K562 (cell line): ENCODE data around the gene CYTH1. TPM values are rescaled to one million over a fixed set of nuclear protein-coding genes. Genes with fewer than 3 reads are reported as not detected.

Experiments
- ATAC-seq: fragments of 200-7000 bp; cut with Tn5 transposase; 3 replicates; pipeline ENCODE4 v1.9.1; 2020; ENCODE audit warnings: moderate library complexity
- BruUV-seq: library from RNA; stranded (reverse); fragments of 400-500 nt; replicated peaks from 2 replicates; lab custom pipeline; 2021; lab: Mats Ljungman, UMichigan
- CTCF ChIA-PET: fragments of 300-600 bp; formaldehyde crosslinking; extraction: SDS; loops from one replicate; lab custom pipeline; 2021; ENCODE audit warnings: low intra/inter-chr PET ratio; lab: Yijun Ruan, JAX
- POLR2A ChIA-PET: fragments of 300-600, 350-650 bp; sonication (Branson Sonifier 250); formaldehyde crosslinking; extraction: SDS; loops from one replicate; lab custom pipeline; 2021; ENCODE audit warnings: antibody characterized with exemption, inconsistent platforms; lab: Yijun Ruan, JAX
- DNase-seq, 4 experiments: peaks; one replicate each; pipeline versions ENCODE4 v3.0.0 to v3.0.0-alpha.2; 2011 to 2018; ENCODE audit warnings: low spot score in 3 of 4, mixed read lengths in 3 of 4; ENCODE audit errors: extremely low read depth in 1 of 4
- FAIRE-seq: peaks from 2 replicates; lab custom pipeline; 2011; peaks lifted over from hg19 to GRCh38; lab: Jason Lieb, UNC
- H2AFZ ChIP-seq: 2 replicates; pipeline ENCODE4 v1.6.0; 2011; ENCODE audit warnings: low read depth, low read length, control low read depth, inconsistent platforms
- H3K27ac ChIP-seq: fragments of 200-600 bp; 3 replicates; pipeline ENCODE4 v1.8.0; 2011; ENCODE audit warnings: low read depth, mild to moderate bottlenecking, control low read depth, inconsistent platforms, low read length, moderate library complexity, mixed read lengths; ENCODE audit errors: extremely low read depth
- H3K27me3 ChIP-seq, 2 experiments: fragments of 300-600 bp in 1 of 2; 2 replicates in 1 of 2; 3 replicates in 1 of 2; pipeline versions ENCODE4 v1.6.0 to v1.8.0; 2011; ENCODE audit warnings: inconsistent platforms in 2 of 2, low read length in 2 of 2, mild to moderate bottlenecking in 1 of 2, mixed read lengths in 1 of 2, moderate library complexity in 1 of 2; ENCODE audit not compliant: control insufficient read depth in 2 of 2, insufficient read depth in 2 of 2
- H3K36me3 ChIP-seq: fragments of 300-600 bp; 3 replicates; pipeline ENCODE4 v1.8.0; 2011; ENCODE audit warnings: mild to moderate bottlenecking, low read length, inconsistent platforms; ENCODE audit not compliant: control insufficient read depth, insufficient read depth
- H3K4me1 ChIP-seq, 2 experiments: fragments of 200-600 bp in 1 of 2; replicated peaks in 1 of 2; 2 replicates in 1 of 2; 3 replicates in 1 of 2; pipeline versions ENCODE4 v1.5.1 to v1.8.0; 2011; ENCODE audit warnings: inconsistent platforms in 2 of 2, low read length in 2 of 2, mild to moderate bottlenecking in 1 of 2, mixed read lengths in 1 of 2, moderate library complexity in 1 of 2; ENCODE audit not compliant: control insufficient read depth in 2 of 2, insufficient read depth in 2 of 2
- H3K4me2 ChIP-seq: 2 replicates; pipeline ENCODE4 v1.6.1; 2011; ENCODE audit warnings: low read length, control low read depth, inconsistent platforms, mixed read lengths; ENCODE audit not compliant: insufficient read depth
- H3K4me3 ChIP-seq: fragments of 200-600 bp; sonication (generic), shearing (Covaris generic); 2 replicates; pipeline ENCODE4 v1.5.1; 2016; ENCODE audit warnings: control low read depth, inconsistent platforms
- H3K79me2 ChIP-seq: fragments of 200-600 bp; 3 replicates; pipeline ENCODE4 v1.8.0; 2011; ENCODE audit warnings: low read length, inconsistent platforms; ENCODE audit not compliant: control insufficient read depth, insufficient read depth
- H3K9ac ChIP-seq, 2 experiments: 2 replicates each; pipeline versions ENCODE4 v1.6.0 to v1.6.1; 2011; ENCODE audit warnings: low read depth in 2 of 2, low read length in 2 of 2, control low read depth in 1 of 2, inconsistent platforms in 1 of 2, mild to moderate bottlenecking in 1 of 2, mixed read lengths in 1 of 2; ENCODE audit not compliant: insufficient read depth in 1 of 2
- H3K9me1 ChIP-seq: one replicate; pipeline ENCODE4 v1.6.0; 2011; ENCODE audit warnings: inconsistent platforms, mild to moderate bottlenecking, low read length, moderate library complexity; ENCODE audit not compliant: control insufficient read depth, insufficient read depth
- H3K9me3 ChIP-seq: replicated peaks from 2 replicates; pipeline ENCODE4 v1.5.1; 2011; ENCODE audit warnings: low read depth, low read length, inconsistent platforms; ENCODE audit not compliant: control insufficient read depth, insufficient read depth
- H4K20me1 ChIP-seq: replicated peaks from 2 replicates; pipeline ENCODE4 v1.6.1; 2011; ENCODE audit warnings: low read length, inconsistent platforms, mixed read lengths; ENCODE audit not compliant: control insufficient read depth, insufficient read depth
- HDAC3 ChIP-seq: fragments of 450-650 bp; IDR thresholded peaks from 2 replicates; pipeline ENCODE4 v1.6.1; 2018; ENCODE audit warnings: borderline replicate concordance, mild to moderate bottlenecking, moderate library complexity; ENCODE audit not compliant: partially characterized antibody
- SRSF9 ChIP-seq: fragments of 200-400 bp; formaldehyde crosslinking; IDR thresholded peaks from 2 replicates; pipeline ENCODE4 v1.6.1; 2017; ENCODE audit warnings: low read depth, low read length, borderline replicate concordance
- STAT6 ChIP-seq: sonication (generic); formaldehyde crosslinking; IDR thresholded peaks from 2 replicates; pipeline ENCODE4 v1.8.1; 2023; ENCODE audit warnings: mild to moderate bottlenecking, missing genetic modification reagents
- TCF7L2 ChIP-seq: fragments of 150-350 bp; IDR thresholded peaks from 2 replicates; pipeline ENCODE4 v1.6.1; 2016; ENCODE audit warnings: low read depth, mild to moderate bottlenecking, low read length, moderate library complexity
- ZNF316 ChIP-seq: fragments of 450-650 bp; IDR thresholded peaks from 2 replicates; pipeline ENCODE4 v1.6.1; 2016
- WGBS: fragments of 100-300 bp; shearing (Covaris generic); methylation state at CpG from one replicate; pipeline ENCODE4 v1.1.6; 2016; ENCODE audit warnings: low coverage, mixed read lengths; ENCODE audit not compliant: insufficient coverage; ENCODE audit errors: missing lambda C conversion rate; 5-methylcytosine and 5-hydroxymethylcytosine counted together
- in situ Hi-C: fragments of 300-500 bp; cut with MboI; formaldehyde crosslinking; loops from 4 replicates; pipeline ENCODE4 v1.15.0; 2018; ENCODE audit warnings: inconsistent platforms, mixed read lengths
- intact Hi-C: fragments of 100-400 bp; cut with micrococcal nuclease; formaldehyde crosslinking; loops from 2 replicates; pipeline ENCODE4 v1.14.2; 2022
- polyA plus RNA-seq, 8 experiments: library from polyadenylated mRNA; depleted of rRNA in 4 of 8; stranded (reverse) in 5 of 8; unstranded in 3 of 8; fragments of >200 nt; fragmentation: Nextera tagmentation in 2 of 8; fragmentation: Illumina TruSeq in 1 of 8; extraction: Ambion mirVana in 2 of 8; extraction: Trizol in 1 of 8; gene quantifications; 2 replicates each; pipeline versions ENCODE4 v1.2.1 to v1.2.3, GENCODE V29; 2011 to 2014; ENCODE audit warnings: inconsistent platforms in 1 of 8, missing spikeins in 1 of 8
- total RNA-seq, 7 experiments: library from RNA; depleted of rRNA in 6 of 7; stranded (reverse); fragments of >200 nt in 6 of 7; fragmentation: Illumina TruSeq in 2 of 7; extraction: Trizol in 2 of 7; gene quantifications; 2 replicates each; pipeline versions ENCODE4 v1.2.1 to v1.2.3, GENCODE V29; 2011 to 2021; ENCODE audit warnings: low replicate concordance in 1 of 7

The CYTH1 gene
- total and polyA plus RNA-seq, 9 of the 15 experiments (the other 6 are each of a cell fraction or from before 2014, with no cell fraction given): 0.52 to 27.7 (median 16.8) TPM

GRCh38 chr17:78707923-78708322 lies 74.2 kb downstream of the CYTH1 start:
- in situ Hi-C loops: no loop called here
- no peak overlapping the region for H3K4me3 ChIP-seq
- H3K4me1 ChIP-seq: peaks cover 5 to 21% of the 10 kb centered on the region in 2 experiments; a peak in 4 of 5 replicates
- FAIRE-seq (no peak), DNase-seq (no peak), ATAC-seq (no peak)
- intact Hi-C loops: loop anchor here (5.0 to 10.0 kb wide), 2 partner anchors 211 to 263 kb away; no protein-coding TSS in a partner anchor
- no peaks in the 10 kb centered on the region for H3K27me3 ChIP-seq
- H3K27ac ChIP-seq: no peak overlapping the region
- BruUV-seq: no TSS peak
- ChIA-PET POLR2A (interaction anchor here (0.5 to 1.5 kb wide), 7 partner anchors 11 to 293 kb away, joined by 3 to 5 read pairs (median 3); no protein-coding TSS in a partner anchor), CTCF (interaction anchor here (0.7 kb wide), 1 partner anchor 37 kb away, joined by 4 read pairs; no protein-coding TSS in a partner anchor)
- H3K36me3 ChIP-seq: peaks cover 13% of the 10 kb centered on the region; the same call in 1 of the 3 replicates
- no peak overlapping the region for H2AFZ ChIP-seq
- peaks cover 18% of the 10 kb centered on the region for H4K20me1 ChIP-seq
- no peaks in the 10 kb centered on the region for H3K9me1 ChIP-seq
- H3K79me2 ChIP-seq: 0 out of 3 replicates have a peak, but pooled peaks cover 9% of the 10 kb centered on the region
- WGBS: 96% methylated on average over 7 of the region's 7 CpGs
- no peak overlapping the region for H3K4me2 ChIP-seq
- H3K9ac ChIP-seq: no peak overlapping the region
- H3K9me3 ChIP-seq: no peaks in the 10 kb centered on the region
- TF ChIP-seq TCF7L2: no peak
- TF ChIP-seq ZNF316: peak; percentile 55

- Histone ChIP-seq H3K4me1 (peaks cover 5 to 21% of the 10 kb centered on the region in 2 experiments; a peak in 4 of 5 replicates), H3K36me3 (peaks cover 19% of the 10 kb centered on the region; the same call in 1 of the 3 replicates), H3K79me2 (0 out of 3 replicates have a peak, but pooled peaks cover 7% of the 10 kb centered on the region), H3K9me3 (no peaks in the 10 kb centered on the region), H4K20me1 (peaks cover 18% of the 10 kb centered on the region), H3K4me3 (no peak overlapping the region), H2AFZ (no peak overlapping the region), H3K4me2 (no peak overlapping the region), H3K9ac (no peak overlapping the region), H3K27ac (no peak overlapping the region), H3K27me3 (no peaks in the 10 kb centered on the region), H3K9me1 (no peaks in the 10 kb centered on the region)
- intact Hi-C loops: loop anchor here (5.0 to 10.0 kb wide), 2 partner anchors 210 to 262 kb away; no protein-coding TSS in a partner anchor
- no peak for DNase-seq
- CTCF ChIA-PET: no interaction called here
- BruUV-seq: no TSS peak
- in situ Hi-C loops: no loop called here
- WGBS: 83% methylated on average over 7 of the region's 7 CpGs
- POLR2A ChIA-PET: interaction anchor here (0.6 to 1.5 kb wide), 5 partner anchors 12 to 292 kb away, joined by 3 to 4 read pairs (median 3); no protein-coding TSS in a partner anchor
- no peak for FAIRE-seq
- ATAC-seq: no peak
- TF ChIP-seq STAT6 (CRISPR knock-in tag): no peak
- no peak for TF ChIP-seq SRSF9
- TF ChIP-seq HDAC3: no peak
Measured at GRCh38 chr17:78707016-78707415, 75.1 kb downstream of the CYTH1 start.
